Smooth muscle cell (in vitro differentiated cells): ENCODE data around the gene PTBP3. TPM values are rescaled to one million over a fixed set of nuclear protein-coding genes. Genes with fewer than 3 reads are reported as not detected.

Experiments used
- DNase-seq: peaks from one replicate; lab custom pipeline; 2025; ENCODE audit not compliant: unreplicated experiment; lab: John Stamatoyannopoulos, UW
- H2AFZ ChIP-seq: fragments of 200-600 bp; sonication (generic); 2 replicates; pipeline ENCODE4 v1.6.0; 2016; ENCODE audit warnings: antibody characterized with exemption, low read depth, mild to moderate bottlenecking
- H3F3A ChIP-seq: fragments of 200-600 bp; sonication (generic); 2 replicates; pipeline ENCODE4 v1.6.0; 2017; ENCODE audit warnings: antibody characterized with exemption, low read depth
- H3K27ac ChIP-seq: fragments of 200-600 bp; sonication (generic); 2 replicates; pipeline ENCODE4 v1.5.1; 2016; ENCODE audit warnings: low read depth, mild to moderate bottlenecking
- H3K27me3 ChIP-seq: fragments of 200-600 bp; sonication (generic); 2 replicates; pipeline ENCODE4 v1.6.1; 2016; ENCODE audit warnings: low read depth, mild to moderate bottlenecking
- H3K36me3 ChIP-seq: fragments of 200-600 bp; sonication (generic); 2 replicates; pipeline ENCODE4 v1.5.1; 2016; ENCODE audit warnings: low read depth
- H3K4me1 ChIP-seq: fragments of 200-600 bp; sonication (generic); 2 replicates; pipeline ENCODE4 v1.5.1; 2016; ENCODE audit warnings: low read depth
- H3K4me2 ChIP-seq: fragments of 200-600 bp; sonication (generic); 2 replicates; pipeline ENCODE4 v1.6.0; 2016; ENCODE audit warnings: mild to moderate bottlenecking
- H3K4me3 ChIP-seq: fragments of 200-600 bp; sonication (generic); 2 replicates; pipeline ENCODE4 v1.5.1; 2016; ENCODE audit warnings: mild to moderate bottlenecking
- H3K79me2 ChIP-seq: fragments of 200-600 bp; sonication (generic); 2 replicates; pipeline ENCODE4 v1.6.0; 2016; ENCODE audit warnings: low read depth, mild to moderate bottlenecking
- H3K9ac ChIP-seq: fragments of 200-600 bp; sonication (generic); 2 replicates; pipeline ENCODE4 v1.6.0; 2016; ENCODE audit warnings: low read depth
- H3K9me3 ChIP-seq: fragments of 200-600 bp; sonication (generic); replicated peaks from 2 replicates; pipeline ENCODE4 v1.5.1; 2016; ENCODE audit warnings: low read depth
- H4K20me1 ChIP-seq: fragments of 200-600 bp; sonication (generic); 2 replicates; pipeline ENCODE4 v1.6.0; 2016; ENCODE audit warnings: low read depth
- WGBS: methylation state at CpG from one replicate; pipeline ENCODE4 v1.1.7; 2016; ENCODE audit warnings: low lambda C conversion rate; 5-methylcytosine and 5-hydroxymethylcytosine counted together
- polyA plus RNA-seq: library from polyadenylated mRNA; unstranded; fragments of >200 nt; fragmentation: Nextera tagmentation; extraction: Ambion mirVana; gene quantifications from 2 replicates; pipeline ENCODE4 v1.2.1, GENCODE V29; 2016
- small RNA-seq: library from RNA; depleted of rRNA; stranded (forward); fragments of <200 nt; gene quantifications from one replicate; pipeline ENCODE3, GENCODE V24; 2014
- total RNA-seq: library from RNA; depleted of rRNA; stranded (reverse); fragments of >200 nt; gene quantifications from 2 replicates; pipeline ENCODE4 v1.2.3, GENCODE V29; 2014
- TF ChIP-seq, protein P1 (sequence below): fragments of 200-600 bp; sonication (generic); IDR thresholded peaks from 2 replicates; pipeline ENCODE4 v1.5.1; 2017; ENCODE audit warnings: borderline replicate concordance, mild to moderate bottlenecking, antibody characterized with exemption; ENCODE audit not compliant: insufficient read depth, poor library complexity, severe bottlenecking

The PTBP3 gene
- total and polyA plus RNA-seq, 2 experiments from 2014 or later, result 9.5 to 51.5 TPM

DNA sequence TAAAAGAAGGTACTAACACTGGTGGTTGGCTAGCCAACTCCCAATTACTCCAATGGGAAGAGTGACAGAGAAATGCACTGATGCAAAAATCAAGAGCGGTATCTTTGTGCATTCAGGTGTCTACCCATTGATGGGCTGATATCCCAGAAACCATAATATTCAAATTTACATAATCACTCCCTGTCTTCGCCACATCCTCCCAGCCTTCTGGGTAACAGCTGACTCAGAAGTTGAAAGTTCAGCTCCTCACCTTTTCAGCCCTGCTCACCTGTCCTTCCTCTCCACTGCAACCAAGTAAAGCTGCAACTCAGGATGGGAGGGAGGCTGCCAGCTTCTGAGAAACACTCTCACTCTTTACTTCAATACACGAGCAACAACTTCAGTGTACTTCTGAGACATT lies 165.2 kb downstream of the PTBP3 start:
- Histone ChIP-seq H3K4me2 (no peak overlapping the region), H3K79me2 (no peaks in the 10 kb centered on the region), H3K36me3 (no peaks in the 10 kb centered on the region), H3K27ac (no peak overlapping the region), H3K4me3 (no peak overlapping the region), H2AFZ (no peak overlapping the region), H3K9ac (no peak overlapping the region), H4K20me1 (no peaks in the 10 kb centered on the region), H3K9me3 (no peaks in the 10 kb centered on the region), H3K4me1 (no peaks in the 10 kb centered on the region), H3K27me3 (no peaks in the 10 kb centered on the region), H3F3A (no peaks in the 10 kb centered on the region)
- TF ChIP-seq, protein P1, sequence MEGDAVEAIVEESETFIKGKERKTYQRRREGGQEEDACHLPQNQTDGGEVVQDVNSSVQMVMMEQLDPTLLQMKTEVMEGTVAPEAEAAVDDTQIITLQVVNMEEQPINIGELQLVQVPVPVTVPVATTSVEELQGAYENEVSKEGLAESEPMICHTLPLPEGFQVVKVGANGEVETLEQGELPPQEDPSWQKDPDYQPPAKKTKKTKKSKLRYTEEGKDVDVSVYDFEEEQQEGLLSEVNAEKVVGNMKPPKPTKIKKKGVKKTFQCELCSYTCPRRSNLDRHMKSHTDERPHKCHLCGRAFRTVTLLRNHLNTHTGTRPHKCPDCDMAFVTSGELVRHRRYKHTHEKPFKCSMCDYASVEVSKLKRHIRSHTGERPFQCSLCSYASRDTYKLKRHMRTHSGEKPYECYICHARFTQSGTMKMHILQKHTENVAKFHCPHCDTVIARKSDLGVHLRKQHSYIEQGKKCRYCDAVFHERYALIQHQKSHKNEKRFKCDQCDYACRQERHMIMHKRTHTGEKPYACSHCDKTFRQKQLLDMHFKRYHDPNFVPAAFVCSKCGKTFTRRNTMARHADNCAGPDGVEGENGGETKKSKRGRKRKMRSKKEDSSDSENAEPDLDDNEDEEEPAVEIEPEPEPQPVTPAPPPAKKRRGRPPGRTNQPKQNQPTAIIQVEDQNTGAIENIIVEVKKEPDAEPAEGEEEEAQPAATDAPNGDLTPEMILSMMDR, result no peak
- DNase-seq, result no peak
- WGBS, result 53% methylated on average over 3 of the region's 3 CpGs

Small RNAs within 50 kb of the gene (small RNA-seq; reads per million reads assigned to genes)
- gene RF00019 (not detected), gene RN7SL430P (not detected), gene RN7SL57P (0.11 reads per million), gene RNA5SP295 (not detected)

Other genes starting within 250 kb of the PTBP3 start
- 11.8 and 12.2 TPM in 2 replicates for gene SUSD1, start 158.3 kb downstream of the PTBP3 start, total RNA-seq
- gene SUSD1, start 158.3 kb downstream of the PTBP3 start, polyA plus RNA-seq, result 6.7 and 8.9 TPM in 2 replicates
- gene HSDL2, start 46.5 kb upstream of the PTBP3 start, total RNA-seq, result 18.7 and 19.4 TPM in 2 replicates
- 8.7 and 13.6 TPM in 2 replicates for gene HSDL2, start 46.5 kb upstream of the PTBP3 start, polyA plus RNA-seq
- gene KIAA1958, start 153.2 kb upstream of the PTBP3 start, total RNA-seq, result 1.8 and 3.0 TPM in 2 replicates
- gene KIAA1958, start 153.2 kb upstream of the PTBP3 start, polyA plus RNA-seq, result 0.96 and 1.1 TPM in 2 replicates